ENCODE data around the gene HECW1. TPM values are rescaled to one million over a fixed set of nuclear protein-coding genes. Genes with fewer than 3 reads are reported as not detected.

The HECW1 gene
- total and polyA plus RNA-seq, 2 of the 13 experiments (the other 11 are each of a cell fraction or from before 2014, with no cell fraction given) = not detected

DNA sequence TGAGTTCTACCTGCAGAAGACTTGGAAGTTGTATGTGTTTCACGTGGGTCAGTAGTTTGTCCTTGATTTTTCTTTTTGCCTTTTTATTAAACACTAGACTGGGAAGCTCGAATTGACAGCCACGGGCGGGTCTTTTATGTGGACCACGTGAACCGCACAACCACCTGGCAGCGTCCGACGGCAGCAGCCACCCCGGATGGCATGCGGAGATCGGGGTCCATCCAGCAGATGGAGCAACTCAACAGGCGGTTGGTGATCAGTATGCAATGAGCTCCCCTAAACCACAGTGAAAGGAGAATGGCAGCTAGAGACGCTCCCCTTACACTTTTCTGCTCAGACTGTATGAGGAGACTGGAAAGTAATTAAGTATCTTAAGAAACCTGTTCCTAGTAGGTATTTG is 343.8 kb downstream of the HECW1 start (continued):
- no peak for TF ChIP-seq ZNF781 (CRISPR knock-in tag; IDR thresholded peaks at IDR 0.05; ENCODE audit: borderline replicate concordance, not compliant biosample characterization)
- no peak for TF ChIP-seq ZNF619 (CRISPR knock-in tag; IDR thresholded peaks at IDR 0.05)
- no peak for TF ChIP-seq NFIC (IDR thresholded peaks at IDR 0.05; ENCODE audit: low read length)
- TF ChIP-seq NFRKB (IDR thresholded peaks at IDR 0.05) = no peak
- TF ChIP-seq PHF20 (CRISPR knock-in tag; IDR thresholded peaks at IDR 0.05) = no peak
- peak; percentile 74 for TF ChIP-seq SMC3 (IDR thresholded peaks at IDR 0.05; ENCODE audit: low read length)
- TF ChIP-seq, protein P1, sequence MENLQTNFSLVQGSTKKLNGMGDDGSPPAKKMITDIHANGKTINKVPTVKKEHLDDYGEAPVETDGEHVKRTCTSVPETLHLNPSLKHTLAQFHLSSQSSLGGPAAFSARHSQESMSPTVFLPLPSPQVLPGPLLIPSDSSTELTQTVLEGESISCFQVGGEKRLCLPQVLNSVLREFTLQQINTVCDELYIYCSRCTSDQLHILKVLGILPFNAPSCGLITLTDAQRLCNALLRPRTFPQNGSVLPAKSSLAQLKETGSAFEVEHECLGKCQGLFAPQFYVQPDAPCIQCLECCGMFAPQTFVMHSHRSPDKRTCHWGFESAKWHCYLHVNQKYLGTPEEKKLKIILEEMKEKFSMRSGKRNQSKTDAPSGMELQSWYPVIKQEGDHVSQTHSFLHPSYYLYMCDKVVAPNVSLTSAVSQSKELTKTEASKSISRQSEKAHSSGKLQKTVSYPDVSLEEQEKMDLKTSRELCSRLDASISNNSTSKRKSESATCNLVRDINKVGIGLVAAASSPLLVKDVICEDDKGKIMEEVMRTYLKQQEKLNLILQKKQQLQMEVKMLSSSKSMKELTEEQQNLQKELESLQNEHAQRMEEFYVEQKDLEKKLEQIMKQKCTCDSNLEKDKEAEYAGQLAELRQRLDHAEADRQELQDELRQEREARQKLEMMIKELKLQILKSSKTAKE (CRISPR knock-in tag; IDR thresholded peaks at IDR 0.05; ENCODE audit: borderline replicate concordance) = no peak
- TF ChIP-seq ZNF777 (CRISPR knock-in tag; IDR thresholded peaks at IDR 0.05) = peak; percentile 80
- TF ChIP-seq CAMTA2 (CRISPR knock-in tag; IDR thresholded peaks at IDR 0.05; ENCODE audit: borderline replicate concordance) = no peak
- TF ChIP-seq, protein P2, sequence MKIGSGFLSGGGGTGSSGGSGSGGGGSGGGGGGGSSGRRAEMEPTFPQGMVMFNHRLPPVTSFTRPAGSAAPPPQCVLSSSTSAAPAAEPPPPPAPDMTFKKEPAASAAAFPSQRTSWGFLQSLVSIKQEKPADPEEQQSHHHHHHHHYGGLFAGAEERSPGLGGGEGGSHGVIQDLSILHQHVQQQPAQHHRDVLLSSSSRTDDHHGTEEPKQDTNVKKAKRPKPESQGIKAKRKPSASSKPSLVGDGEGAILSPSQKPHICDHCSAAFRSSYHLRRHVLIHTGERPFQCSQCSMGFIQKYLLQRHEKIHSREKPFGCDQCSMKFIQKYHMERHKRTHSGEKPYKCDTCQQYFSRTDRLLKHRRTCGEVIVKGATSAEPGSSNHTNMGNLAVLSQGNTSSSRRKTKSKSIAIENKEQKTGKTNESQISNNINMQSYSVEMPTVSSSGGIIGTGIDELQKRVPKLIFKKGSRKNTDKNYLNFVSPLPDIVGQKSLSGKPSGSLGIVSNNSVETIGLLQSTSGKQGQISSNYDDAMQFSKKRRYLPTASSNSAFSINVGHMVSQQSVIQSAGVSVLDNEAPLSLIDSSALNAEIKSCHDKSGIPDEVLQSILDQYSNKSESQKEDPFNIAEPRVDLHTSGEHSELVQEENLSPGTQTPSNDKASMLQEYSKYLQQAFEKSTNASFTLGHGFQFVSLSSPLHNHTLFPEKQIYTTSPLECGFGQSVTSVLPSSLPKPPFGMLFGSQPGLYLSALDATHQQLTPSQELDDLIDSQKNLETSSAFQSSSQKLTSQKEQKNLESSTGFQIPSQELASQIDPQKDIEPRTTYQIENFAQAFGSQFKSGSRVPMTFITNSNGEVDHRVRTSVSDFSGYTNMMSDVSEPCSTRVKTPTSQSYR (CRISPR knock-in tag; IDR thresholded peaks at IDR 0.05; ENCODE audit: borderline replicate concordance) = no peak
- peak; percentile 85 for TF ChIP-seq TEAD3 (CRISPR knock-in tag; optimal IDR thresholded peaks at IDR 0.05; ENCODE audit: borderline replicate concordance)
- no peak for TF ChIP-seq ZNF557 (CRISPR knock-in tag; IDR thresholded peaks at IDR 0.05)
- no peak for TF ChIP-seq ZNF790 (CRISPR knock-in tag; IDR thresholded peaks at IDR 0.05; ENCODE audit: borderline replicate concordance)
- no peak for TF ChIP-seq ZNF703 (CRISPR knock-in tag; IDR thresholded peaks at IDR 0.05; ENCODE audit: borderline replicate concordance)
- no peak for TF ChIP-seq YEATS2 (CRISPR knock-in tag; IDR thresholded peaks at IDR 0.05; ENCODE audit: borderline replicate concordance)
- no peak for TF ChIP-seq ZNF232 (CRISPR knock-in tag; IDR thresholded peaks at IDR 0.05; ENCODE audit: borderline replicate concordance)
- TF ChIP-seq, protein P3, sequence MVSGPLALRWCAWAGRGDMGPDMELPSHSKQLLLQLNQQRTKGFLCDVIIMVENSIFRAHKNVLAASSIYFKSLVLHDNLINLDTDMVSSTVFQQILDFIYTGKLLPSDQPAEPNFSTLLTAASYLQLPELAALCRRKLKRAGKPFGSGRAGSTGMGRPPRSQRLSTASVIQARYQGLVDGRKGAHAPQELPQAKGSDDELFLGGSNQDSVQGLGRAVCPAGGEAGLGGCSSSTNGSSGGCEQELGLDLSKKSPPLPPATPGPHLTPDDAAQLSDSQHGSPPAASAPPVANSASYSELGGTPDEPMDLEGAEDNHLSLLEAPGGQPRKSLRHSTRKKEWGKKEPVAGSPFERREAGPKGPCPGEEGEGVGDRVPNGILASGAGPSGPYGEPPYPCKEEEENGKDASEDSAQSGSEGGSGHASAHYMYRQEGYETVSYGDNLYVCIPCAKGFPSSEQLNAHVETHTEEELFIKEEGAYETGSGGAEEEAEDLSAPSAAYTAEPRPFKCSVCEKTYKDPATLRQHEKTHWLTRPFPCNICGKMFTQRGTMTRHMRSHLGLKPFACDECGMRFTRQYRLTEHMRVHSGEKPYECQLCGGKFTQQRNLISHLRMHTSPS (CRISPR knock-in tag; IDR thresholded peaks at IDR 0.05; ENCODE audit: low read depth) = no peak
- TF ChIP-seq, protein P4, sequence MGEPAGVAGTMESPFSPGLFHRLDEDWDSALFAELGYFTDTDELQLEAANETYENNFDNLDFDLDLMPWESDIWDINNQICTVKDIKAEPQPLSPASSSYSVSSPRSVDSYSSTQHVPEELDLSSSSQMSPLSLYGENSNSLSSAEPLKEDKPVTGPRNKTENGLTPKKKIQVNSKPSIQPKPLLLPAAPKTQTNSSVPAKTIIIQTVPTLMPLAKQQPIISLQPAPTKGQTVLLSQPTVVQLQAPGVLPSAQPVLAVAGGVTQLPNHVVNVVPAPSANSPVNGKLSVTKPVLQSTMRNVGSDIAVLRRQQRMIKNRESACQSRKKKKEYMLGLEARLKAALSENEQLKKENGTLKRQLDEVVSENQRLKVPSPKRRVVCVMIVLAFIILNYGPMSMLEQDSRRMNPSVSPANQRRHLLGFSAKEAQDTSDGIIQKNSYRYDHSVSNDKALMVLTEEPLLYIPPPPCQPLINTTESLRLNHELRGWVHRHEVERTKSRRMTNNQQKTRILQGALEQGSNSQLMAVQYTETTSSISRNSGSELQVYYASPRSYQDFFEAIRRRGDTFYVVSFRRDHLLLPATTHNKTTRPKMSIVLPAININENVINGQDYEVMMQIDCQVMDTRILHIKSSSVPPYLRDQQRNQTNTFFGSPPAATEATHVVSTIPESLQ (CRISPR knock-in tag; conservative IDR thresholded peaks at IDR 0.05) = no peak
- TF ChIP-seq STAT5B (CRISPR knock-in tag; IDR thresholded peaks at IDR 0.05) = no peak
- TF ChIP-seq, protein P5, sequence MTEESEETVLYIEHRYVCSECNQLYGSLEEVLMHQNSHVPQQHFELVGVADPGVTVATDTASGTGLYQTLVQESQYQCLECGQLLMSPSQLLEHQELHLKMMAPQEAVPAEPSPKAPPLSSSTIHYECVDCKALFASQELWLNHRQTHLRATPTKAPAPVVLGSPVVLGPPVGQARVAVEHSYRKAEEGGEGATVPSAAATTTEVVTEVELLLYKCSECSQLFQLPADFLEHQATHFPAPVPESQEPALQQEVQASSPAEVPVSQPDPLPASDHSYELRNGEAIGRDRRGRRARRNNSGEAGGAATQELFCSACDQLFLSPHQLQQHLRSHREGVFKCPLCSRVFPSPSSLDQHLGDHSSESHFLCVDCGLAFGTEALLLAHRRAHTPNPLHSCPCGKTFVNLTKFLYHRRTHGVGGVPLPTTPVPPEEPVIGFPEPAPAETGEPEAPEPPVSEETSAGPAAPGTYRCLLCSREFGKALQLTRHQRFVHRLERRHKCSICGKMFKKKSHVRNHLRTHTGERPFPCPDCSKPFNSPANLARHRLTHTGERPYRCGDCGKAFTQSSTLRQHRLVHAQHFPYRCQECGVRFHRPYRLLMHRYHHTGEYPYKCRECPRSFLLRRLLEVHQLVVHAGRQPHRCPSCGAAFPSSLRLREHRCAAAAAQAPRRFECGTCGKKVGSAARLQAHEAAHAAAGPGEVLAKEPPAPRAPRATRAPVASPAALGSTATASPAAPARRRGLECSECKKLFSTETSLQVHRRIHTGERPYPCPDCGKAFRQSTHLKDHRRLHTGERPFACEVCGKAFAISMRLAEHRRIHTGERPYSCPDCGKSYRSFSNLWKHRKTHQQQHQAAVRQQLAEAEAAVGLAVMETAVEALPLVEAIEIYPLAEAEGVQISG (CRISPR knock-in tag; IDR thresholded peaks at IDR 0.05) = peak; percentile 44; the same call in 1 of the 2 replicates

Measured in HepG2 (cell line).